ENCODE data around the gene MIPEP. TPM values are rescaled to one million over a fixed set of nuclear protein-coding genes. Genes with fewer than 3 reads are reported as not detected.

Gene MIPEP
- total and polyA plus RNA-seq, 2 experiments from 2014 or later, result 17.1 to 19.8 TPM

DNA sequence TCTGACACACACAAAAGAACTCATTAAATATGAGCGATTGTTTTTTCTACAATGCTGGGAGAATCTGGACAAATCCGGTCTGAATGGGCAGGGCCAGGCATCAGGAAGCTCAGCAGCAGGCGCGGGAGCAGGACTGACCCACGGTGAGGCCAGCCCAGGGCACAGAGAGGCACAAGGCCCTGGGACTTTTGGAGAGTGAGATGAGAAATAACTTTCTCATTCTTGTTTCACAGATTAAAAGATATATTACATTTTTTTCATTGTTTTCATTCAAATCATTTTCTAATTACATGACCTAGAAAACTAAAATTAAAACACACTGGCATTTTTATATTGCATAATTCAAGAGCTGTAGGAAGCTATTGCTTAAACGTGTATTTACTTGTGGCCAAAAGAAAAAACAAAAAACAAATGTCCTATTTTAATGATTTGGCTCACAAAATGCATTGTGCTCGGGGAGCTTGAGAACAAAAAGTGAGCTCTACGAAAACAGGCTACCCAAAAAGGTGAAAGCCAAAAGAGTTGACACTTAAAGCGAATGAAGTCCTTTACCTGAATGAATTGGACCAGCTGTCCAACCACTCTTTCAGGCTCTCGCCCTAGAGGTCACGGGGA is 185.8 kb downstream of the MIPEP start:
- Histone ChIP-seq H3K36me3 (replicated peaks; ENCODE audit: insufficient read depth, low read depth) (no peaks in the 10 kb centered on the region), H3K9me3 (ENCODE audit: low read depth) (no peaks in the 10 kb centered on the region), H3K27me3 (no peaks in the 10 kb centered on the region), H3K4me2 (no peak overlapping the region), H3K79me2 (no peaks in the 10 kb centered on the region), H3K9me2 (replicated peaks; ENCODE audit: insufficient read depth) (no peaks in the 10 kb centered on the region), H3K27ac (no peak overlapping the region), H2AFZ (no peak overlapping the region), H3K4me1 (ENCODE audit: insufficient read depth) (no peaks in the 10 kb centered on the region), H4K20me1 (ENCODE audit: insufficient read depth, poor library complexity, severe bottlenecking) (no peaks in the 10 kb centered on the region), H3K4me3 (no peak overlapping the region)
- no peak for DNase-seq (ENCODE audit: low spot score)
- 91% methylated on average over 11 of the region's 11 CpGs for WGBS (ENCODE audit: low lambda C conversion rate, missing lambda C conversion rate)
- TF ChIP-seq, protein P1, sequence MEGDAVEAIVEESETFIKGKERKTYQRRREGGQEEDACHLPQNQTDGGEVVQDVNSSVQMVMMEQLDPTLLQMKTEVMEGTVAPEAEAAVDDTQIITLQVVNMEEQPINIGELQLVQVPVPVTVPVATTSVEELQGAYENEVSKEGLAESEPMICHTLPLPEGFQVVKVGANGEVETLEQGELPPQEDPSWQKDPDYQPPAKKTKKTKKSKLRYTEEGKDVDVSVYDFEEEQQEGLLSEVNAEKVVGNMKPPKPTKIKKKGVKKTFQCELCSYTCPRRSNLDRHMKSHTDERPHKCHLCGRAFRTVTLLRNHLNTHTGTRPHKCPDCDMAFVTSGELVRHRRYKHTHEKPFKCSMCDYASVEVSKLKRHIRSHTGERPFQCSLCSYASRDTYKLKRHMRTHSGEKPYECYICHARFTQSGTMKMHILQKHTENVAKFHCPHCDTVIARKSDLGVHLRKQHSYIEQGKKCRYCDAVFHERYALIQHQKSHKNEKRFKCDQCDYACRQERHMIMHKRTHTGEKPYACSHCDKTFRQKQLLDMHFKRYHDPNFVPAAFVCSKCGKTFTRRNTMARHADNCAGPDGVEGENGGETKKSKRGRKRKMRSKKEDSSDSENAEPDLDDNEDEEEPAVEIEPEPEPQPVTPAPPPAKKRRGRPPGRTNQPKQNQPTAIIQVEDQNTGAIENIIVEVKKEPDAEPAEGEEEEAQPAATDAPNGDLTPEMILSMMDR (IDR thresholded peaks at IDR 0.05; ENCODE audit: poor library complexity), result no peak
- TF ChIP-seq EZH2 (IDR thresholded peaks at IDR 0.05; ENCODE audit: borderline replicate concordance), result no peak
- TF ChIP-seq EZH2phosphoT487 (IDR thresholded peaks at IDR 0.05; ENCODE audit: low read depth, severe bottlenecking, unreplicated experiment), result no peak

DNA sequence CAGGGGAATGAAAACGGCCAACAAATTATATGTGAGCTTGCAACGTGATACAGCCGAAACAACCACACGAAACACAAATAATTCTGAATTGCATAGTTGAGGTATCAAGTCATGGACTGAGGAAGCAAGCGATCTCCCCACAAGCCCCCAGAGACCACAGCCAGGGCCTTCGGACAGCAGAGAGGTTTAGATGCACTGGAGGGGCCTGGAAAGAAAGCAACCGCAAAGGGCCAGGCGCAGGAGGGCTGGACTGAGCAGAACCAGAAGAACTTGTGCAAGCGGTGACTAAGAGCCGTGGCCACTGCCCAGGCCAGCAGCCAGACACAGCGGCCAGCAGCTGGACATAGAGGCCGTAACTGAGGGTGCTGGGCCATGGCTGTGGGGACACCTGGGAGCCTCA is 187.6 kb downstream of the MIPEP start:
- Histone ChIP-seq H2AFZ (no peak overlapping the region), H4K20me1 (ENCODE audit: insufficient read depth, poor library complexity, severe bottlenecking) (no peaks in the 10 kb centered on the region), H3K79me2 (no peaks in the 10 kb centered on the region), H3K4me2 (no peak overlapping the region), H3K27ac (no peak overlapping the region), H3K4me1 (ENCODE audit: insufficient read depth) (no peaks in the 10 kb centered on the region), H3K27me3 (no peaks in the 10 kb centered on the region), H3K4me3 (no peak overlapping the region), H3K9me3 (ENCODE audit: low read depth) (no peaks in the 10 kb centered on the region), H3K9me2 (replicated peaks; ENCODE audit: insufficient read depth) (no peaks in the 10 kb centered on the region), H3K36me3 (replicated peaks; ENCODE audit: insufficient read depth, low read depth) (no peaks in the 10 kb centered on the region)
- DNase-seq (ENCODE audit: low spot score), result no peak
- TF ChIP-seq EZH2 (IDR thresholded peaks at IDR 0.05; ENCODE audit: borderline replicate concordance) (no peak), EZH2phosphoT487 (IDR thresholded peaks at IDR 0.05; ENCODE audit: low read depth, severe bottlenecking, unreplicated experiment) (no peak)
- TF ChIP-seq, protein P1 (IDR thresholded peaks at IDR 0.05; ENCODE audit: poor library complexity), result no peak
- 80% methylated on average over 12 of the region's 12 CpGs for whole genome bisulfite sequencing (ENCODE audit: low lambda C conversion rate, missing lambda C conversion rate)

DNA sequence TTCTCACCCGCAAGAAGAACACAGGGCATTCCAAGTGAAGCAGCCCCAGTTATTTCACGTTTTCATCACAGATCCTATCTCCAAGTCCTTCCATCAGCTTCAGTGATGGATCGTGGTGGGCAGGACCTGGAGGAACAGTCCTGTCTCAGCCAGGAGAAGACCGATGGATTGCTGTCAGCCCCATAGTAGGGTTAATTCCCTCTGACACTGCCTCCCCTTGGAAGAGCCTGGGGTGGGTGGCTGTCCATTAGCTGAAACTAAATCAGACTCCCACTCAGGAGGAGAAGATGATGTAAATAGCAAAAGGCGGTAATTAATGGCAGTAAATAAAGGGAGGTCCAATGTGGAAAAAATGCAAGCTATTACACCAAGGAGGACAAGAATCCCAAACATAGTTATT is 188.0 kb downstream of the MIPEP start:
- no peaks in the 10 kb centered on the region for H3K9me2 ChIP-seq (replicated peaks; ENCODE audit: insufficient read depth)
- no peaks in the 10 kb centered on the region for H3K9me3 ChIP-seq (ENCODE audit: low read depth)
- WGBS (ENCODE audit: low lambda C conversion rate, missing lambda C conversion rate), result 88% methylated on average over 5 of the region's 5 CpGs
- no peak overlapping the region for H3K27ac ChIP-seq
- TF ChIP-seq EZH2 (IDR thresholded peaks at IDR 0.05; ENCODE audit: borderline replicate concordance), result no peak
- no peak for TF ChIP-seq EZH2phosphoT487 (IDR thresholded peaks at IDR 0.05; ENCODE audit: low read depth, severe bottlenecking, unreplicated experiment)
- TF ChIP-seq, protein P1 (IDR thresholded peaks at IDR 0.05; ENCODE audit: poor library complexity), result no peak
- H3K4me3 ChIP-seq, result no peak overlapping the region
- H3K4me2 ChIP-seq, result no peak overlapping the region
- no peaks in the 10 kb centered on the region for H3K36me3 ChIP-seq (replicated peaks; ENCODE audit: insufficient read depth, low read depth)
- no peak for DNase-seq (ENCODE audit: low spot score)
- H3K79me2 ChIP-seq, result no peaks in the 10 kb centered on the region
- no peaks in the 10 kb centered on the region for H4K20me1 ChIP-seq (ENCODE audit: insufficient read depth, poor library complexity, severe bottlenecking)
- no peaks in the 10 kb centered on the region for H3K27me3 ChIP-seq
- H3K4me1 ChIP-seq (ENCODE audit: insufficient read depth), result no peaks in the 10 kb centered on the region
- H2AFZ ChIP-seq, result no peak overlapping the region

Data from hepatocyte (in vitro differentiated cells).